Natural killer cell (primary cell): ENCODE data around the gene APBA2. TPM values are rescaled to one million over a fixed set of nuclear protein-coding genes. Genes with fewer than 3 reads are reported as not detected.
A peak's percentile ranks its signal among the peaks of the same experiment; 100 is the strongest.

Experiments
- ATAC-seq, 3 donors: fragments of 150-1000 bp in 2 of 3; fragments of 200-7000 bp in 1 of 3; cut with Tn5 transposase; 1 replicate in 1 of 3; 2 replicates in 2 of 3; pipeline ENCODE4 v1.10.0; 2021; ENCODE audit warnings: mild to moderate bottlenecking in 2 of 3, moderate library complexity in 2 of 3
- DNase-seq, 2 donors: peaks; one replicate each; pipeline versions ENCODE4 v3.0.0 to v3.0.0-alpha.2; 2013 to 2021; ENCODE audit warnings: mixed read lengths in 1 of 2
- H3K27ac ChIP-seq: one replicate; pipeline ENCODE4 v1.5.1; 2013; ENCODE audit warnings: mild to moderate bottlenecking, low read length
- H3K27me3 ChIP-seq: one replicate; pipeline ENCODE4 v1.6.1; 2013; ENCODE audit warnings: low read length; ENCODE audit not compliant: control insufficient read depth, insufficient read depth
- H3K36me3 ChIP-seq: one replicate; pipeline ENCODE4 v1.6.1; 2013; ENCODE audit warnings: low read length; ENCODE audit not compliant: control insufficient read depth, insufficient read depth
- H3K4me1 ChIP-seq: one replicate; pipeline ENCODE4 v1.6.1; 2013; ENCODE audit warnings: low read length; ENCODE audit not compliant: control insufficient read depth, insufficient read depth
- H3K4me3 ChIP-seq: one replicate; pipeline ENCODE4 v1.5.1; 2013; ENCODE audit warnings: low read length
- H3K9me3 ChIP-seq: one replicate; pipeline ENCODE4 v1.6.1; 2013; ENCODE audit warnings: low read length; ENCODE audit not compliant: control insufficient read depth, insufficient read depth
- H3K27ac Mint-ChIP-seq, 2 donors: one replicate each; pipeline ENCODE4 v1.8.0; 2022; ENCODE audit warnings: mild to moderate bottlenecking in 2 of 2, mixed read lengths in 2 of 2, moderate library complexity in 1 of 2
- H3K27me3 Mint-ChIP-seq, 2 donors: one replicate each; pipeline ENCODE4 v1.8.0; 2022; ENCODE audit warnings: low read depth in 2 of 2, mixed read lengths in 2 of 2
- H3K36me3 Mint-ChIP-seq: one replicate; pipeline ENCODE4 v1.8.0; 2022; ENCODE audit warnings: mixed read lengths
- H3K4me1 Mint-ChIP-seq, 2 donors: one replicate each; pipeline ENCODE4 v1.8.0; 2022; ENCODE audit warnings: mixed read lengths in 2 of 2
- H3K4me3 Mint-ChIP-seq: one replicate; pipeline ENCODE4 v1.8.0; 2022; ENCODE audit warnings: mild to moderate bottlenecking, moderate library complexity, mixed read lengths
- H3K9me3 Mint-ChIP-seq, 2 donors: one replicate each; pipeline ENCODE4 v1.8.0; 2022; ENCODE audit warnings: mixed read lengths in 2 of 2
- CTCF ChIP-seq: fragments of 200-600 bp; IDR thresholded peaks from one replicate; pipeline ENCODE4 v1.8.0; 2022; ENCODE audit warnings: antibody characterized with exemption
- WGBS: methylation state at CpG from one replicate; pipeline ENCODE4 v1.1.7; 2013; ENCODE audit warnings: missing lambda C conversion rate; ENCODE audit not compliant: insufficient coverage; 5-methylcytosine and 5-hydroxymethylcytosine counted together
- intact Hi-C: fragments of 100-400 bp; cut with micrococcal nuclease; formaldehyde crosslinking; loops from one replicate; pipeline ENCODE4 v1.14.2; 2022
- total RNA-seq, 4 donors: library from RNA; stranded (reverse); fragments of 120-200 nt in 1 of 4; gene quantifications; one replicate each; pipeline versions ENCODE4 v1.2.3 to v1.2.4, GENCODE V29; 2013 to 2022

APBA2 gene
- total RNA-seq, 3 donors from 2014 or later (not counting 1 experiment from before 2014, with no cell fraction given): 96.4 to 119 (median 97.9) TPM

GRCh38 chr15:29097168-29097567, 211.4 kb downstream of the APBA2 start:
- H3K27me3 Mint-ChIP-seq: no peaks in the 10 kb centered on the region
- no peak overlapping the region for H3K4me3 Mint-ChIP-seq
- H3K27me3 ChIP-seq: no peaks in the 10 kb centered on the region
- DNase-seq (no peak), ATAC-seq (no peak)
- no peak overlapping the region for H3K4me3 ChIP-seq
- H3K27ac ChIP-seq: no peak overlapping the region
- peaks cover 3 to 4% of the 10 kb centered on the region in 2 donors for H3K4me1 Mint-ChIP-seq
- no peaks in the 10 kb centered on the region for H3K4me1 ChIP-seq
- peaks cover 24% of the 10 kb centered on the region for H3K36me3 ChIP-seq
- WGBS: 93% methylated on average over 11 of the region's 14 CpGs
- no peaks in the 10 kb centered on the region for H3K36me3 Mint-ChIP-seq
- no peaks in the 10 kb centered on the region for H3K9me3 Mint-ChIP-seq
- no peaks in the 10 kb centered on the region for H3K9me3 ChIP-seq
- no peak overlapping the region for H3K27ac Mint-ChIP-seq
- intact Hi-C loops: no loop called here
- TF ChIP-seq CTCF: no peak

GRCh38 chr15:29097971-29098370, 212.2 kb downstream of the APBA2 start:
- no peak for TF ChIP-seq CTCF
- no peak overlapping the region for H3K27ac ChIP-seq
- Mint-ChIP-seq H3K27ac (no peak overlapping the region), H3K4me3 (no peak overlapping the region), H3K36me3 (no peaks in the 10 kb centered on the region), H3K9me3 (no peaks in the 10 kb centered on the region), H3K4me1 (peaks cover 0 to 9% of the 10 kb centered on the region in 2 donors), H3K27me3 (no peaks in the 10 kb centered on the region)
- intact Hi-C loops: no loop called here
- peaks cover 2% of the 10 kb centered on the region for H3K4me1 ChIP-seq
- H3K27me3 ChIP-seq: no peaks in the 10 kb centered on the region
- ATAC-seq: no peak
- no peak for DNase-seq
- no peak overlapping the region for H3K4me3 ChIP-seq
- 83% methylated on average over 8 of the region's 9 CpGs for WGBS
- no peaks in the 10 kb centered on the region for H3K9me3 ChIP-seq
- H3K36me3 ChIP-seq: peaks cover 24% of the 10 kb centered on the region

- Mint-ChIP-seq H3K9me3 (no peaks in the 10 kb centered on the region), H3K4me1 (peaks cover 0 to 9% of the 10 kb centered on the region in 2 donors), H3K27ac (no peak overlapping the region), H3K36me3 (no peaks in the 10 kb centered on the region), H3K4me3 (no peak overlapping the region), H3K27me3 (no peaks in the 10 kb centered on the region)
- ATAC-seq (no peak), DNase-seq (no peak)
- Histone ChIP-seq H3K4me3 (no peak overlapping the region), H3K27ac (no peak overlapping the region), H3K9me3 (no peaks in the 10 kb centered on the region), H3K27me3 (no peaks in the 10 kb centered on the region), H3K36me3 (peaks cover 19% of the 10 kb centered on the region), H3K4me1 (peaks cover 9% of the 10 kb centered on the region)
- TF ChIP-seq CTCF: no peak
- 92% methylated on average over 13 of the region's 13 CpGs for WGBS
- intact Hi-C loops: no loop called here
These were observed 212.9 kb downstream of the APBA2 start for GRCh38 chr15:29098652-29099051.

- Histone ChIP-seq H3K4me3 (no peak overlapping the region), H3K27ac (no peak overlapping the region), H3K36me3 (peaks cover 17% of the 10 kb centered on the region), H3K9me3 (no peaks in the 10 kb centered on the region), H3K4me1 (peaks cover 13% of the 10 kb centered on the region), H3K27me3 (no peaks in the 10 kb centered on the region)
- Mint-ChIP-seq H3K4me3 (no peak overlapping the region), H3K36me3 (no peaks in the 10 kb centered on the region), H3K27ac (peak overlapping the region in 1 of 2 donors; percentile 34), H3K9me3 (no peaks in the 10 kb centered on the region), H3K27me3 (no peaks in the 10 kb centered on the region), H3K4me1 (peaks cover 0 to 9% of the 10 kb centered on the region in 2 donors)
- intact Hi-C loops: no loop called here
- TF ChIP-seq CTCF: no peak
- DNase-seq: no peak
- WGBS: 93% methylated on average over 10 of the region's 10 CpGs
- ATAC-seq: no peak
These were observed 213.5 kb downstream of the APBA2 start for GRCh38 chr15:29099131-29099880.
